Activated B cell treated with CpG ODN at 0.5 μM for 24 hours (primary cell): ENCODE measurements around the gene NCAM2. TPM values are rescaled to one million over a fixed set of nuclear protein-coding genes. Genes with fewer than 3 reads are reported as not detected.

Experiments
- ATAC-seq: fragments of 200-7000 bp; cut with Tn5 transposase; one replicate; pipeline ENCODE4 v1.10.0; 2021; ENCODE audit warnings: low read depth, mild to moderate bottlenecking, moderate library complexity
- CTCF ChIA-PET: fragments of 350-600 bp; sonication (Branson Sonifier 250); formaldehyde crosslinking; loops from one replicate; lab custom pipeline; 2021; ENCODE audit warnings: antibody characterized with exemption; lab: Charles Lee
- POLR2A ChIA-PET: fragments of 350-600 bp; sonication (Branson Sonifier 250); formaldehyde crosslinking; loops from one replicate; lab custom pipeline; 2021; ENCODE audit warnings: antibody characterized with exemption; lab: Charles Lee
- DNase-seq: peaks from one replicate; pipeline ENCODE4 v3.0.0; 2022
- H3K27ac Mint-ChIP-seq: one replicate; pipeline ENCODE4 v1.8.0; 2020; ENCODE audit warnings: mixed read lengths
- H3K27me3 Mint-ChIP-seq: one replicate; pipeline ENCODE4 v1.8.0; 2021; ENCODE audit warnings: mixed read lengths
- H3K36me3 Mint-ChIP-seq: one replicate; pipeline ENCODE4 v1.8.0; 2021; ENCODE audit warnings: low read depth, mixed read lengths
- H3K4me1 Mint-ChIP-seq: one replicate; pipeline ENCODE4 v1.8.0; 2021; ENCODE audit warnings: mixed read lengths
- H3K4me3 Mint-ChIP-seq: one replicate; pipeline ENCODE4 v1.8.0; 2020; ENCODE audit warnings: mild to moderate bottlenecking, mixed read lengths
- H3K9me3 Mint-ChIP-seq: one replicate; pipeline ENCODE4 v1.8.0; 2020; ENCODE audit warnings: mixed read lengths
- CTCF ChIP-seq: fragments of 200-600 bp; IDR thresholded peaks from one replicate; pipeline ENCODE4 v1.8.0; 2022; ENCODE audit warnings: antibody characterized with exemption, mild to moderate bottlenecking
- intact Hi-C: fragments of 100-400 bp; cut with micrococcal nuclease; formaldehyde crosslinking; loops from one replicate; pipeline ENCODE4 v1.15.1; 2024
- total RNA-seq: library from RNA; stranded (reverse); gene quantifications from 2 replicates; pipeline ENCODE4 v1.2.3, GENCODE V29; 2022

NCAM2 gene
- total RNA-seq, 1 donor from 2014 or later: not detected

- ChIA-PET CTCF (no interaction called here), POLR2A (no interaction called here)
- Mint-ChIP-seq H3K4me3 (no peak overlapping the region), H3K9me3 (no peaks in the 10 kb centered on the region), H3K36me3 (no peaks in the 10 kb centered on the region), H3K4me1 (no peaks in the 10 kb centered on the region), H3K27ac (no peak overlapping the region), H3K27me3 (no peaks in the 10 kb centered on the region)
- DNase-seq: no peak
- no peak for TF ChIP-seq CTCF
- ATAC-seq: no peak
- intact Hi-C loops: no loop called here
These were observed 76.1 kb downstream of the NCAM2 start for GRCh38 chr21:21074305-21074704.

- no peak overlapping the region for H3K4me3 Mint-ChIP-seq
- no peaks in the 10 kb centered on the region for H3K36me3 Mint-ChIP-seq
- no peak for DNase-seq
- no peak for TF ChIP-seq CTCF
- no peaks in the 10 kb centered on the region for H3K4me1 Mint-ChIP-seq
- no peaks in the 10 kb centered on the region for H3K27me3 Mint-ChIP-seq
- H3K27ac Mint-ChIP-seq: no peak overlapping the region
- no peak for ATAC-seq
- H3K9me3 Mint-ChIP-seq: no peaks in the 10 kb centered on the region
- intact Hi-C loops: no loop called here
- CTCF ChIA-PET: no interaction called here
- POLR2A ChIA-PET: no interaction called here
These were observed 77.8 kb downstream of the NCAM2 start for GRCh38 chr21:21076051-21076450.

- TF ChIP-seq CTCF: no peak
- no peak for DNase-seq
- Mint-ChIP-seq H3K4me1 (no peaks in the 10 kb centered on the region), H3K27ac (no peak overlapping the region), H3K36me3 (no peaks in the 10 kb centered on the region), H3K9me3 (no peaks in the 10 kb centered on the region), H3K27me3 (no peaks in the 10 kb centered on the region), H3K4me3 (no peak overlapping the region)
- POLR2A ChIA-PET: no interaction called here
- CTCF ChIA-PET: no interaction called here
- no peak for ATAC-seq
- intact Hi-C loops: no loop called here
These were observed 78.3 kb downstream of the NCAM2 start for GRCh38 chr21:21076491-21076890.

- Mint-ChIP-seq H3K27me3 (no peaks in the 10 kb centered on the region), H3K9me3 (no peaks in the 10 kb centered on the region), H3K4me1 (no peaks in the 10 kb centered on the region), H3K4me3 (no peak overlapping the region), H3K27ac (no peak overlapping the region), H3K36me3 (no peaks in the 10 kb centered on the region)
- no peak for TF ChIP-seq CTCF
- ATAC-seq (no peak), DNase-seq (no peak)
- ChIA-PET POLR2A (no interaction called here), CTCF (no interaction called here)
- intact Hi-C loops: no loop called here
These were observed 81.4 kb downstream of the NCAM2 start for GRCh38 chr21:21079646-21080045.

GRCh38 chr21:21084179-21084578 lies 86.0 kb downstream of the NCAM2 start:
- no peaks in the 10 kb centered on the region for H3K36me3 Mint-ChIP-seq
- no peak overlapping the region for H3K4me3 Mint-ChIP-seq
- no peaks in the 10 kb centered on the region for H3K4me1 Mint-ChIP-seq
- no peaks in the 10 kb centered on the region for H3K27me3 Mint-ChIP-seq
- ChIA-PET CTCF (no interaction called here), POLR2A (no interaction called here)
- H3K27ac Mint-ChIP-seq: no peak overlapping the region
- TF ChIP-seq CTCF: no peak
- DNase-seq (no peak), ATAC-seq (no peak)
- no peaks in the 10 kb centered on the region for H3K9me3 Mint-ChIP-seq
- intact Hi-C loops: no loop called here
